Erythroblast (primary cell): Measurements from ENCODE around the gene ACAP3.

ENCODE experiments used
- GATA1 ChIP-seq: IDR thresholded peaks from 2 replicates; pipeline ENCODE4 v1.6.1; 2011; ENCODE audit warnings: low read depth, mild to moderate bottlenecking, control low read depth, low read length, moderate library complexity
- POLR2A ChIP-seq: IDR thresholded peaks from 2 replicates; pipeline ENCODE4 v1.6.1; 2011; ENCODE audit warnings: mild to moderate bottlenecking, low read length

- no peak for TF ChIP-seq POLR2A
- no peak for TF ChIP-seq GATA1
Measured at GRCh38 chr1:1352786-1353388, 45.2 kb upstream of the ACAP3 start.
